ENCODE data around the gene NNT.
"Not testable (repeated sequence)": the region's sequence is repeated elsewhere in the genome, so short reads cannot be mapped to it uniquely, and the experiment has no call there.

The NNT gene

DNA sequence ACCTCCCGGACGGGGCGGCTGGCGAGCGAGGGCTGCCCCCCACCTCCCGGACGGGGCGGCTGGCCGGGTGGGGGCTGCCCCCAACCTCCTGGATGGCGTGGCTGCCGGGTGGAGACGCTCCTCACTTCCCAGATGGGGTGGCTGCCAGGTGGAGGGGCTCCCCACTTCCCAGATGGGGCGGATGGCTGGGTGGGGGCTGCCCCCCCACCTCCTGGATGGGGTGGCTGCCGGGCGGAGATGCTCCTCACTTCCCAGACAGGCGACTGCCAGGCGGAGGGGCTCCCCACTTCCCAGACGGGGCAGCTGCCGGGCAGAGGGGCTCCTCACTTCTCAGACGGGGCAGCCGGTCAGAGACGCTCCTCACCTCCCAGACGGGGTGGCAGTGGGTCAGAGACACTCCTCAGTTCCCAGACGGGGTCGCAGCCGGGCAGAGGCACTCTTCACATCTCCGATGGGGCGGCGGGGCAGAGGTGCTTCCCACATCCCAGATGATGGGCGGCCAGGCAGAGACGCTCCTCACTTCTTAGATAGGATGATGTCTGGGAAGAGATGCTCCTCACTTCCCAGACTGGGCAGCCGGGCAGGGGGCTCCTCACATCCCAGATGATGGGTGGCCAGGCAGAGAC, 143.1 kb downstream of the NNT start:
- not testable (repeated sequence) for H3K36me3 Mint-ChIP-seq, H3K9me3 Mint-ChIP-seq, H3K27ac Mint-ChIP-seq, H3K4me3 Mint-ChIP-seq, H3K4me1 Mint-ChIP-seq, H3K27me3 Mint-ChIP-seq

- Mint-ChIP-seq H3K4me3 (no peak overlapping the region), H3K36me3 (no peaks in the 10 kb centered on the region), H3K27ac (no peak overlapping the region), H3K4me1 (no peaks in the 10 kb centered on the region), H3K9me3 (peaks cover 4% of the 10 kb centered on the region), H3K27me3 (no peaks in the 10 kb centered on the region)
These were observed 147.8 kb downstream of the NNT start for GRCh38 chr5:43750809-43751208.

GRCh38 chr5:43753069-43753468, 150.1 kb downstream of the NNT start:
- no peak overlapping the region for H3K27ac Mint-ChIP-seq

More at GRCh38 chr5:43753069-43753468, 150.1 kb downstream of the NNT start:
- H3K36me3 Mint-ChIP-seq, result no peaks in the 10 kb centered on the region
- no peaks in the 10 kb centered on the region for H3K27me3 Mint-ChIP-seq
- no peak overlapping the region for H3K4me3 Mint-ChIP-seq
- H3K4me1 Mint-ChIP-seq, result no peaks in the 10 kb centered on the region
- H3K9me3 Mint-ChIP-seq, result peaks cover 9% of the 10 kb centered on the region
